GM10248 (cell line): ENCODE results near the gene LARGE1.

Experiments used
- CTCF ChIA-PET: fragments of 300-600 bp; sonication (Branson Sonifier 250); formaldehyde crosslinking; extraction: SDS; loops from one replicate; lab custom pipeline; 2021; ENCODE audit warnings: antibody characterized with exemption; lab: Yijun Ruan, JAX
- POLR2A ChIA-PET: fragments of 350-650 bp; sonication (Branson Sonifier 250); formaldehyde crosslinking; extraction: SDS; loops from one replicate; lab custom pipeline; 2020; ENCODE audit warnings: antibody characterized with exemption; lab: Yijun Ruan, JAX
- DNase-seq: peaks from one replicate; pipeline ENCODE4 v3.0.0; 2012; ENCODE audit errors: extremely low spot score
- TF ChIP-seq, protein P1 (sequence below): IDR thresholded peaks from 2 replicates; pipeline ENCODE4 v1.5.1; 2012; ENCODE audit warnings: mild to moderate bottlenecking, low read depth; ENCODE audit errors: extremely low read depth, missing control alignments, control extremely low read depth

LARGE1 gene

DNA sequence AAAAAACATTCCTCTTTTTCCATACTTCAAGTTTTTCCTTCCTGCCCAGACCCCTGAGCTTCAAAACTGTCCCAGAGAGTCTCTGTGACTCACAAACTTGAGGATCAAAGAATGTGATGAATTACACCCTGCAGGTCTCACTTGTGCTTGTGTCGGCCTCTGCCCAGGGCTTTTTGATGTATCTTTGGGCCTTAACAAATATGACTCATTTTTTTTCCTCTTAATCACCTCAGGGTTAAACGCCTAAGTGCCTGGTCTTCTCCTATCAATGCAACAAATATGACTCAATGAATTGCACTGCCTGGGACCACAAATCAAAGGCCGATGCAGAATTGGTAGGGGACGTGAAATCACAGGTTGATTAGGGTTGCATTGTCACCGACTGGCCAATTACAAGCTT lies 267.7 kb downstream of the LARGE1 start:
- CTCF ChIA-PET: interaction anchor here (0.8 to 2.2 kb wide), 2 partner anchors 8 to 13 kb away, joined by 3 to 5 read pairs; no protein-coding TSS in a partner anchor
- POLR2A ChIA-PET: no interaction called here
- no peak for DNase-seq
- TF ChIP-seq, protein P1, sequence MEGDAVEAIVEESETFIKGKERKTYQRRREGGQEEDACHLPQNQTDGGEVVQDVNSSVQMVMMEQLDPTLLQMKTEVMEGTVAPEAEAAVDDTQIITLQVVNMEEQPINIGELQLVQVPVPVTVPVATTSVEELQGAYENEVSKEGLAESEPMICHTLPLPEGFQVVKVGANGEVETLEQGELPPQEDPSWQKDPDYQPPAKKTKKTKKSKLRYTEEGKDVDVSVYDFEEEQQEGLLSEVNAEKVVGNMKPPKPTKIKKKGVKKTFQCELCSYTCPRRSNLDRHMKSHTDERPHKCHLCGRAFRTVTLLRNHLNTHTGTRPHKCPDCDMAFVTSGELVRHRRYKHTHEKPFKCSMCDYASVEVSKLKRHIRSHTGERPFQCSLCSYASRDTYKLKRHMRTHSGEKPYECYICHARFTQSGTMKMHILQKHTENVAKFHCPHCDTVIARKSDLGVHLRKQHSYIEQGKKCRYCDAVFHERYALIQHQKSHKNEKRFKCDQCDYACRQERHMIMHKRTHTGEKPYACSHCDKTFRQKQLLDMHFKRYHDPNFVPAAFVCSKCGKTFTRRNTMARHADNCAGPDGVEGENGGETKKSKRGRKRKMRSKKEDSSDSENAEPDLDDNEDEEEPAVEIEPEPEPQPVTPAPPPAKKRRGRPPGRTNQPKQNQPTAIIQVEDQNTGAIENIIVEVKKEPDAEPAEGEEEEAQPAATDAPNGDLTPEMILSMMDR: no peak

DNA sequence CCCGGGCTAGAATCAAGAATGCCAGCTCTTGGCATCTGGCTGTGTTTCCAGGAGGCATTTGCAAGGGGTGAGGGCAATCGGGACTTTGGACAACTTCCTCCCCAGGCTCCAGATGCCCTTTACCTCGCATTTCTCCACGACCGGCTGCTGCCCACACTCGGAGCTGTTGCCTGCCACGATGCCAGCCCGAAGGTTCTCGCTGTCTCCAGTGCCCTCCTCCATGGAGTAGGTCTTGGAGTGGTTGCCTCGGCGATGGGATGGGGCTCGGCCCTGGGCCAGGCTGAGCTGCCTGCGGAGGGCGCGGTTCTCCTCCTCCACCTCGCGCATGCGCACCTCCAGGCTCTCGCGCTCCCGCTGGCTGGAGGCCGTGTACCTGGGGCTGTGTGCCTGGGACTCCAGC lies 270.0 kb downstream of the LARGE1 start:
- TF ChIP-seq, protein P1: no peak
- no peak for DNase-seq

DNA sequence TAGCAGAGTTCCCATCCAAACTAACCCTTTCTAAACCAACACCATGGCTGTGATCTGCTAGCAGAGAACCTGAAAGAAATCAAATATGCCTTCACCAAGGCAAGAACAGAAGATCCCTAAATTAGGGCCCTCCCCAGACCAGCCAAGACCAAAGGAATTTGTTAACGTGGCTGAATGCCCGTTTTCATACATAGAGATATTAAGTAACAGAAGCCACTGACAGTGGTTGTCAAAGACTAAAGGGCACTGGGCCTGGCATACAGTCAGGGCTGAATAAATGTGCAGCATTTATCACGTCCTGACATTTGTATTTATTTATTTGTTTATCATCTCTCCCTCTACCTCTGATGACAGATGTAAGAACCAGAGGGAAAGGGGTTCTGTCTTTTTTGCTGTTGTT lies 271.8 kb downstream of the LARGE1 start:
- POLR2A ChIA-PET: no interaction called here
- CTCF ChIA-PET: no interaction called here
- TF ChIP-seq, protein P1: no peak
- no peak for DNase-seq

More for the DNA sequence above, 270.0 kb downstream of the LARGE1 start:
- ChIA-PET POLR2A (no interaction called here), CTCF (interaction anchor here (1.3 kb wide), 1 partner anchor 9 kb away, joined by 4 read pairs; no protein-coding TSS in a partner anchor)

DNA sequence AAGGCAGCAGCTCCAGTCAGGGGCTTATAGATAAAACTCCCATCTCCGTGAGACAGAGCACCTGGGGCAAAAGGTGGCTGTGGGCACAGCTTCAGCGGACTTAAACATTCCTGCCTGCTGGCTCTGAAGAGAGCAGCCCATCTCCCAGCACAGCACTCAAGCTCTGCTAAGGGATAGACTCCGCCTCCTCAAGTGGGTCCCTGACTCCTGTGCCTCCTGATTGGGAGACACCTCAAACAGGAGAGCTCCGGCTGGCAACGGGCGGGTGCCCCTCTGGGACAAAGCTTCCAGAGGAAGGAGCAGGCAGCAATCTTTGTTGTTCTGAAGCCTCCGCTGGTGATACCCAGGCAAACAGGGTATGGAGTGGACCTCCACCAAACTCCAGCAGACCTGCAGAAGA lies 279.4 kb downstream of the LARGE1 start:
- ChIA-PET CTCF (interaction anchor here (1.6 to 1.8 kb wide), 2 partner anchors 9 kb away, joined by 4 to 5 read pairs; no protein-coding TSS in a partner anchor), POLR2A (no interaction called here)
- no peak for DNase-seq
- TF ChIP-seq, protein P1: no peak

DNA sequence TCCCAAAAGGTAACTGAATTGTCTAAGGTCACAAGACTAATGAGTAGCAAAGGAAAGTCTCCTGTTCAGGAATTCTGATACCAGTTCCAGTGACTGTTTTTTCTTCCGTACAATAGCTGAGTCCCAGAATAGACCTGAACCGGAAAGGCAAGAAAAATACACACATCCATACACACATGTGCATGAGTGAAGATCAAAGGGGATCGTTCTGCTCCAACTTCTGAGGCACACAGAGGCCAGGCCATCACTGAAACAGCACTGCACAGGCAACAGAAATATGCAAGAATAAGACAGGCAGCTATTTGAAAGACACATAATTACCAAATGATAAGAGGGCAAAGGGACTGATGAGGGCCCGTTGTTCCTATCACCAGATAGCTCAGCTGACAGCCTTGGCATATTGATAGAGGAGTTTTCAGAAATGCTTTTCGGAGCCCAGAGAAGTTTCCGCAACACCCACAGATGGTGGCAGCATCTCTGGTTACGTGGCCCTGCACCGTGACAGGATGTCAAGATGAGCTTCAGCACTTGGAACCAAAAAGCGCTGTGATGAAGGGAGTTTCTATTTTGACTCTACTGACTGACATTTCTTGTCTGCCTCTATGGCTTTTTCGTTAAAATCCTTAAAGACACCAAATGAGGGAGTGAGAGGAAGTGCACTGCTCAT lies 280.6 kb downstream of the LARGE1 start:
- POLR2A ChIA-PET: no interaction called here
- CTCF ChIA-PET: interaction anchor here (1.0 to 1.8 kb wide), 6 partner anchors 8 to 283 kb away, joined by 3 to 5 read pairs (median 4); no protein-coding TSS in a partner anchor
- DNase-seq: no peak
- TF ChIP-seq, protein P1: no peak

DNA sequence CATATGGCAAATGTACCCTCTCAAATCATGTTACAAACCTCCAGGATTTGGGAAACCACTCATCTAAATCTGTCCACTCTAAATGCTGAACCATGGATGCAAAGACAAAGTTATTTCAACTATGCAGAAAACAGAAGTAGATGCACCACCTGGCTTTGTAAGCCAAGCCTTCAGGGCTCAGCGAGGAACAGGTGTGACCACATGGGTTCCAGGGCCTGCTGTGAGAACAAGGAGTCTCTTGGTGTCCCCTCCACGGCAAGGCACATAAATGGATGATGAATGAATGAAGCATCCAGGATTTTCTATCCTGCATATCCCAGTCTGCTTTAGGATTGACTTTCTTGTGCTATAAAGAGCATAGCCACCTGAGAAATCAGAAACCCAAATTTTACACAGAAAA lies 284.5 kb downstream of the LARGE1 start:
- ChIA-PET POLR2A (no interaction called here), CTCF (no interaction called here)
- DNase-seq: no peak
- TF ChIP-seq, protein P1: no peak
